GM21447 (cell line): ENCODE results near the gene SPTA1.
"Not testable (repeated sequence)": the region's sequence is repeated elsewhere in the genome, so short reads cannot be mapped to it uniquely, and the experiment has no call there.

Experiments used
- ATAC-seq: cut with Tn5 transposase; IDR thresholded peaks from one replicate; pipeline ENCODE4 v1.9.1; 2021; ENCODE audit not compliant: unreplicated experiment

The SPTA1 gene

DNA sequence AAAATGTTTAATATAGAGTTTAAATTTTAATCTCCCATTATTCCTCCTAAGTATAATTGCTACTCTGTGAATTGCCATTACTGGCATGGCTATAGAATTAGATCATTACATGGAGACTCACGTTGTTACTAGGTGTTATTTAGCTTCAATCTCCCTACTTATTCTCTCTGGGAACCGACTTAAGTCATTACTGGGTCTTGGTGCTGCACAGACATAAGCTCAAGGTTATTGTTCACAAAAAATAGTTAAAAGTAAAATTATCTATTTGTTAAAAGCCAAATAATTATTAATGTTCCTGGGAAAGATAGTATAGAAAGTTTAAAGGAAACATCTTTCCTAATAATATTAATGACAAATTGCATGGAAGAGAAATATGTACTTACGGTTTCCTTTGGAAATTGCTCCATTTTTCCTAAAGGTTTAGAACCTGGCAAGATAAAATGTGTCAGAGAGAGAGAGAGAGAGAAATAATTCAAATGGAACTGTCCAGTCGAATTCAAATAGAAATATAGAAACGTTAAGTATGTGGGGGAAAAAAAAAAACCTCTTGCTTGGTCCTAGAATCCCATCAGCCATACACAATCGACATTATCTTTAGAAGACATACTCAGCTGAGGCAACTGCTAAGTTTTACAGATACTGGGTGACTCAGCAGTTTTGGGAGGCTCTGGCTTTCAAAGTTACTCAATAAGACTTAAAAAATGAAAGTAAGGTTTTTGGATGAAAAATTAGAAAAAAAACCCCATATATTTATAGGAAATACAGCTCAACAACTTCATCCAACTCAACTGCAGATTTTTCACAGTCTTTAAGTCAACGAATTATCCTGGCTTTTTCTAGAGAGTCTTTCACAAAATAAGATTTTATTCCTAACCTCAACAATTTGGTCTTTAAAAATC lies at the start of gene SPTA1:
Gene SPTA1 (minus strand): TSS at position 605 of the 899 bp plus-strand sequence. CDS start 198 bp downstream, at position 407.
- ATAC-seq: no peak

DNA sequence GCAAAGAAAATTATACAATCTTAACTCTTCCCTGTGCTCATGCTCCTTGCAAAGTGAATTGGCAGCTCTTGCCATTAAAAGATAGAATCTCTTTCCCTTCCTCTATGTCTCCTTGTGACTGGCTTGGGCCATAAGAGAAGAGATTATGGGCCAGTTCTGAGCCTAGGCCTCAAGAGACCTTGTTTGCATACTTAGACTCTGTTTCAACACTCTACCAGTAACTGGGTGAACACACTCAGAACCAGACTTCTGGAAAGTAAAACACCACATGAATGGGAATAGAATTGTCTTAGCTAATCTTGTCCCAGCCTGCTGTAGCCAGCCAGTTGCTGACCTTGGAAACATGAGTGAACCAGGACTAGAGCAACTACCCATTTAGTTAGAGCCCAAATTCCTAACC lies 49.3 kb upstream of the SPTA1 start:
- ATAC-seq: no peak

DNA sequence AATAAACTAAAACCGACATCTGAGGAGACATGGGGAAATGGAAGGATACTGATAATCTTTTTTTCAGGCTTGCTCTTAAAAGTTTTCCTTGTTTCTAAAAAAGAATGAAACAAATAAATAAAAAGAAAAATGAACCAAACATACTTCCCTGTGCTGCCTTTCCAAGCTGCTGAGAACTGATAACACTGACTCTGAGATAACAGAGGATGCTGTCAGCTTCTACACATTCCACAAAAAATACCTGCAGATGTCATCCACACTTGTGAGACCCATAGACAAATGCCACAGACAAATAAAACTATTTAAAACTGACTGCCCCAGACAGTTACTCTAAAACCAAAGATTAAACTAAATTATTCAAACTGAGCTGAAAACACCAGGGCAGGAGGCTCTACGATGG lies 46.0 kb upstream of the SPTA1 start:
- ATAC-seq: no peak

DNA sequence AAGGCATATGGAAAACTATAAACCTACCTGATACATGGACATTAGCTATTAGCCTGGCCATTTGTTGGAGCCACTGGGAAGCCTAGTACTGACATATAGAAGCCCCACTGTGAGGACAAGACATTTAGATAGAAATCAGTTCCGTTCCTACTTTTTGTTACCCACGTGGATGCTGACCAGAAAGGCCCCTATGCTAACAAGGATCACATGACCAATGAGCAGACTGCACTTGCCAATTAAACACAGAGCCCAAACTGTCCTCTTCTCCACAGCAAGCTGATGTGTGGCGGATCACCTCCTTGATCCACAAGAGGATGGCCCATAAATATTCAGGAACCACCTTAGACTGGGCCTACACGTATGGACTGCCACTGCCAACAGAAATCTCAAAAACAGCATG lies 45.2 kb upstream of the SPTA1 start:
- no peak for ATAC-seq

DNA sequence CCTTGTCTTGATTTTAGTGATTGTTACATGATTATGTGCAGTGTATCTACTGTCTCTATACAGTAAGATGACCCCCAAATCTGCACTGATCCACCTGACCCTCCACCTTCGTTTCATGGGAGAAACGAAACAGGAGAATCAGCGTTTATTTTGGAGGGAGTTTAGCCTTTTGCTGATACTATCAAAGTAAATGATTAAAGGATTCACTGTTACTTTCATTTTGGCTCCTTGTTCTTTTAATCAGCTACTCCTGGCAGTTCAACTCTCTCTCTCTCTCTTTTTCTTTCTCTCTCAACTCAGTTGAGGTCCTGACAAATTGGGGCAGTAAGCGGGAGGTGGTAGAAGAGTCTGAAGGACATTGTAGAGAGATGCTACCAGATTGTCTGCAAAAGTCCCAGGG lies 43.9 kb upstream of the SPTA1 start:
- no peak for ATAC-seq

DNA sequence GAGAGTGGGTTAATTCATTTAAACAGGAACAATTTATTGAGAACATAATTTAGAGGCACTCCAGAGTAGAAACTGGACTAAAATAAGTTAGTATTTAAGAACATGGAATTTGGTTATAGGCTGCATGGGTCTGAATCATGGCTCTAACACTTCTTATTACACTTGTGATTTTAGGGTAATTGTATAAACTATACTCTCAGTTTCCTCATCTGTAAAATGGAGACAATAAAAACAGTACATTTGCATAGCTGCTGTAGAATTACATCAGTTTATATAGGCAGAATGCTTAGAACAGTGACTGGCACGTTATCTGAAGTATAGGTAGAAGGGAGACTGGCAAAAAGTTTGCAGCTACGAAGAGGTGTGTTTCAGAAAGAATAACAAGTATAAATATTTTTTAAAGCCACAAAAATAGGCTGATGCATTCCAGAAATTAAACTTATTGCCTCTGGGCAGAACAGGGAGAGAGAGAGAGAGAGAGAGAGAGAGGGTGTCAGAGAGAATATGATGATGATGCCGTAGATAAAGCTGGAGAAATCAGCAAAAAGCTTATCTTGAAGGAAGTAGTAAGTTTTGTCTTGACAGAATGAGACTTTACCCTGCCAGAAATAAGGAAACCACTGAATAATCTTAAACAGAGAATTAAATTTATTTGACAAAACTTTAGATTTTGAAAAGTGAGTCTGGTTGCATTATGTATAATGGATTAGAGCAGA lies 42.2 kb upstream of the SPTA1 start:
- ATAC-seq: no peak

DNA sequence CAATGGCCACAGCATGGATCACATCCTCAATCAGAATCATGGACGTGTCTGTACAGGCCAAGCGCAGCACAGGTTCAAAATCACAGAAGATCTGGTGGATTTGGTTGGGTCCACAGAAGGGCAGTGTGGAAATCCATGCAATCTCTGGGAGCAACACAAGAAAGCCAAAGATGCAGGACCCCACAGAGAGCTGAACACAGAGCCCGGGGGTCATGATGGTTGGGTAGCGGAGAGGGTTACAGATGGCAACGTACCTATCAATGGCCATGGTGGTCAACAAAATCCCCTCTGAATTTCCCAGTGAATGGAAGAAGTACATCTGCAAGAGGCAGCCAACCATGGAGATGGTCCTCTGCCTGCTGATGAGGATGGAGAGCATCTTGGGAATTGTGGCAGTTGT lies 37.9 kb upstream of the SPTA1 start:
- no peak for ATAC-seq

DNA sequence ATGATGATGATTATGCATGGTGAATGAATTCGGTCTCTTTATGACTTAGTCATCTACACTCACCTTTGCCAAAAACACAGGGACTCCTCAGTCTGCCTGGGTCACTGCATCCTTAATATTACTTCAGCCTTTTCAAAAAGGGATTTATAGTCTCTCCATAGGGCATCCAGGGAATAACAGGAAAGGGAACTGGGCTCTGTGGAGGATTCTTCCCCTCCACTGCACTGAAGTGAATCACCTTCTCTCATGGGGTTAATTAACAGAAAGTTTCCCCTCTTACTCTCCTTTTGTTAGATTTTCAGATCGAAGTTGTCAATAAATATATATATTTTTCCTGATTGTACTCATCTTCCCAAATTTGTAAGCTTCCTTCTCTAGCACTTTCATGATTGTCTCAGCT lies 34.1 kb upstream of the SPTA1 start, which contains the start of gene OR6K3:
Gene OR6K3 (minus strand): TSS at position 101 of the 400 bp plus-strand sequence. CDS start 2,605 bp downstream, outside the sequence.
- no peak for ATAC-seq

DNA sequence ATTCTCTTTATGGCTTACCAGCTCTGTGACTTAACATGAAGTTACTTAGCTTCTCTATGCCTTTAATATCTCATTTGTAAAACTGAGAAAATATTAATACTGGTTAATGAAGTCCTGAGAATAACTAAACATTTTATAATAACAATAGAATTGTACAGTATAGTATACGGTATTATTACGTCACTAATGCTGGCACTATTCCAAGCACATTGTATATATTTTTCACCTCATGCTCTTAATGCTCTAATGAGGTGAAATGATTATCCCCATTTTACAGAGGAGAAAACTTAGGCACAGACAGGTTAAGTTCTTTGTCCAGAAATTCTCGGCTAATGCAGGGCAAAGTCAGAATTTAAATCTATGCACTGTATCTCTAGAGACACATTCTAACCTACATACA lies 33.1 kb upstream of the SPTA1 start:
- ATAC-seq: no peak

DNA sequence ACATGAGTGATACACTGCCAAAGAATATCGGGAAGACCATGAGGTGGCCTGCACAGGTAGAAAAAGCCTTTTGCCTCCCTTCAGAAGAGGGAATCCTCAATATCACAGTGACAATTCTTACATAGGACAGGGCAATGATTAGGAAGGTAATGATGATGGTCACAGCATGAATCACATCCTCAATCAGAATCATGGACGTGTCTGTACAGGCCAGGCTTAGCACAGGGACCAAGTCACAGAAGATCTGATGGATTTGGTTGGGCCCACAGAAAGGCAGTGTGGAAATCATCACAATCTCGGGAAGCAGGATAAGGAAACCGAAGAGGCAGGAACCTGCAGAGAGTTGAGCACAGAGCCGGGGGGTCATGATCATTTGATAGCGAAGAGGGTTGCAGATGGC lies 30.8 kb upstream of the SPTA1 start:
- no peak for ATAC-seq

DNA sequence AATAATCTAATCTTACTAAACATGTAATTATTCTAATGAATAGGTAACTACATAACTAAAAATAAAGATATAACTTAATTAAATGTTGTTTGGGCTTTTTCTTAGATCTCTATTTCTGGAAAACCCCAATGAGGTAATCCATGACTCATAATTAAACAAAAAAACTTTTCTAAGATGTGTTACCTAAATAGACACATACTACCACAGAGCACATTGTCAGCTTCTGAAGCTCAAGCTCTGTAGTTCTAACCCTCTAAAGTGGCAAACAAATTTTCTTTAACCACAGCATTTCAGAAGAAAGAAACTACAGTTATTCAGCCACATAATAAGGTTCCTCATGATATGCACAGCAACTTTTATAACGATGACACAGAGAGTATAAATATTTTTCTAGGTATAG lies 29.8 kb upstream of the SPTA1 start:
- ATAC-seq: no peak

DNA sequence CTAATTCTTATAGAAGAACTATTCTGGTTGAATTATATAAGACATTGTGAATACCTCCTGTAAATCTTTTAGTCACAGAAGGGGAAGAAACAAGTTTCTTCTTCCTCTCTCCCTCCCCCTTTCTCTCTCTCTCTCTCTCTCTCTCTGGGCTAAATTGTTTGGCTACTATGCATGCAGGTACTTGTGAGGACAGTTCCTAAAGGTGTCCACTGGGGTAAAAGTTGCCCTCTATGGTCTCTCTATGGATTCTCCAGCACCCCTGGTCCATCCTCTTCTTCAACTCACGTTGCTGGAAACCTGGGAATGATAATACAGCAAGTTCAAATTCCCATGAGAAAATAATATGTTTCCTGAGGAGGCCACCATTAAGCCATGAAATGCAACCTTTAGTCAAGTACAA lies 28.2 kb upstream of the SPTA1 start:
- no peak for ATAC-seq

DNA sequence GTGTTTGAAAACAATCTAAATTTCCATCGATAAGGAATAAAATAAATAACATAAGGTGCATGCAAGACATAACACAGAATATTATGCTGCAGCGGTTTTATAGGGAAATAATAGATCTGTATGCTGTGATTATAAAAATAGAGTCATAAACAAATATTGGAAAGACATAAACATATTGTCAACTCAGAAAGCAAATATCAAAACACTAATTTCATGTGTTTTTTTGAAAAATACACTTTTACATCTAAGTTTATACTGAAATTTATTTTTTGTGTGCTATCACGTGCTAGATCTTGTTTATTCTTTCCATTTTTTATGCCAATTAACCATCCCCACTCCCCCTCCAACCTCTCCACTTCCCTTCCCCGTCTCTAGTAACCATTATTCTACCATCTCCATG lies 24.6 kb upstream of the SPTA1 start:
- ATAC-seq: no peak

DNA sequence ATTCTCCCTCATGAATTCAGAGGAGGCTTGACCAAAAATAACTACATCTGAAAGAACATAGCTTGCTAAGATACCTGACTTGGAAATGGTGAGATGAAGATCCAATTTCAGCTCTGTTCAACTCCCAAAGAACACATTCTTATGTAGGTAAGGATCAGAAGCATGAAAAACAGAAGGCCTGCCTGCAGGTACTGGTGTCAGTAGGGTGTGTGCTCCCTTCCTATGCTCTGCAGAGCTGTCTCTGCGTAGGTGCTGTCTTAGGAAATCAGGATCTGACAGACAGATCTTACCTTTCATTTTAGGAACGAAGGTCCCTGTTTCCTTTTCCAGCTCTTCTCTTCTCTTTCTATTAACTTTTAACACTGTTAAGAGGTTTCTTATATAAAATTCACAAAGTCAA lies 19.6 kb upstream of the SPTA1 start:
- ATAC-seq: no peak

DNA sequence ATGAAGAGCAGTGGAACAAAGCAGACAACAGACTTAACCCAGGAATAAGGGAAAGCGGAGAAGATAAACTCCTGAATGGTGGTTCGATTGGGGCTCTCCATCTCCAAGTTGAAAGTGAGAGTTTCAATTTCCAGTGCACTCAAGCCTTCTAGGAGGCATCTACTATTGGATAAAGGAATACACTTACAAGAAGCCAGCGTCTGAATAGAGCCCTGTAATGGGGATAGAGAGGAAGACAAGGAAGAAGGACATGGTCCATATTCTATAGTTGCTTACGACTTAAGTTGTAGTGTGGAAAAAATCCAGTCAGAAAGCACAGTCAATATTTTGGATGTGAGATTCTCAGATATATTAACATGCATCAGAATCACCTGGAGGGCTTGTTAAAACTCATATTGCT lies 14.0 kb upstream of the SPTA1 start, which contains the start of gene OR6K2:
Gene OR6K2 (minus strand): TSS at position 101 of the 400 bp plus-strand sequence. CDS start 0 bp downstream, at position 101.
- ATAC-seq: no peak

DNA sequence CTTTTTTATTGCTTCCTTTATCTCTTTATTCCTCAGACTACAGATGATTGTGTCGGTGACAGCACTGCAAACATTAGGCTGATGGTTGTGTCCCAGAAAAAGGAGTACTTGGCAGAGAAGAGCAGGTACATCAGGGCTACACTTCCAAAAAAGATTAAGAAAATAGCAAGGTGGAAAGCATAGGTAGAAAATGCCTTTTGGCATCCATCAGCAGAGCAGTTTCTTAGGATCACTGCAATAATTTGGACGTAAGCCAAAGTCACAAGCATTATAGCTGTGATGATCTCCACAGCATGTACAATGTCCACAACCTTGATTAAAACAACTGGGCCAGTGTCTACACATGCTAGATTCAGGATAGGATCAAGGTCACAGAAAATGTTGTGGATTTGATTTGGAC lies 8.1 kb upstream of the SPTA1 start:
- no peak for ATAC-seq

DNA sequence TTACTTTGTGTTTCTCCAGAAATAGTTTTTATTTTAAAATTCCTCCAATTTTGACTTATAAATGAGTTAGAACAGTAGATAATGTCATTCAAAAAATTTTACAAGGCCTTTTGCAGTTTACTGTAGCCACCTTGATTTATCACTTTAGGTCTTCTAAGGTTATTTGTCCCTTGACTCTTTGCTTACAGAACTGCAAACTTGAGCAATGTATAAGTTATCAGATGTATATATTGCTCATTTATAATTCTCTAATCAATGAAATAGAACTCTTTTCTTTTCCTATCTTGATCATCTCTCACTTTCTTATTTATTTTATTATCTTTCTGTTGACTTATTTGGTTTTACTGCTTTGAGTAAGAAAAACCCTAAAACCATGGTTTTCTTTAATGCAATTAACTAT lies 5.8 kb upstream of the SPTA1 start:
- no peak for ATAC-seq

DNA sequence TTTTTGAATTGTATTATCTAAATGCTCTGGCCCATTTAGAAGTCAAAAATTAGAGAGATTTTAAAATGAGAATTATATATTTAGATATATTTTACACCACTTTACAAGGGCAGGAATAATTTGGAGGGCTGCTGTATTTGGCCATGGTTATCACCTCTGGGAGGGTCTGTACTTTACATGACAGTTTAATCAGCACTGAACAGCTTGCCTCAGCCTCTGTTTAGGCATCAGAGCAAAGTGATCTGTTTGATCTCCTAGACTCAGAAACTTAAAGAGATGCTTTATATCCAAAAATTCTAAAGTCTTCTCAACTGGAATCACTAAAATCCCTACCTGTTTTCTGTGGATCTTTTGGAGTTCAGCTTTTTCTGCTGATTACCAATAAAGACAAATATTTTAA lies 5.4 kb upstream of the SPTA1 start:
- ATAC-seq: no peak

DNA sequence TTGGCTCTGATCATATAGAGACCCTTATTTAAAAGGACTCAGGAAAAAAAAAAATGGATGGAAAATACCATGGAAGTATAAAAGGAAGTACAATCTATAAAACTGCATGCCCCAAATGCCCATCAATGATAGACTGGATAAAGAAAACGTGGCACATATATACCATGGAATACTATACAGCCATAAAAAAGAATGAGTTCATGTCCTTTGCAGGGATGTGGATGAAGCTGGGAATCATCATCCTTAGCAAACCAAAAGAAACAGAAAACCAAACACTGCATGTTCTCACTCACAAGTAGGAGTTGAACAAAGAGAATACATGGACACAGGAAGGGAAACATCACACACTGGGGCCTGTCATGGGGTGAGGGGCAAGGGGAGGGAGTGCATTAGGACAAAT lies 4.6 kb upstream of the SPTA1 start:
- not testable (repeated sequence) for ATAC-seq

DNA sequence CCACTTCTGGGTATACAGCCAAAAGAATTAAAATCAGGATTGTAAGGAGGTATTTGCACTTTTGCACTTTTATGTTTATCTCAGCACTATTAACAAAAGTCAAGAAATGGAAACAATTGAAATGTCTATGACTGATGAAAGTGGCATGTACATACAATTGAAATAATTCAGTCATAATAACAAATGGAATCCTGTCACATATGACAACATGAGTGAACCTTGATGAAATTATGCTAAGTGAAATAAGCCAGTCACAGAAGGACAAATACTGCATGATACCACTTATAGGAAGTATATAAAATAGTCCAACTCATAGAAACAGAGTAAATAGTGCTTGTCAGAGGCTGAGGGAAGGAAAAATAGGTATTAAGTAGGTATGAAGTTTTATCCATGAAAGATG lies 3.4 kb upstream of the SPTA1 start:
- ATAC-seq: no peak

DNA sequence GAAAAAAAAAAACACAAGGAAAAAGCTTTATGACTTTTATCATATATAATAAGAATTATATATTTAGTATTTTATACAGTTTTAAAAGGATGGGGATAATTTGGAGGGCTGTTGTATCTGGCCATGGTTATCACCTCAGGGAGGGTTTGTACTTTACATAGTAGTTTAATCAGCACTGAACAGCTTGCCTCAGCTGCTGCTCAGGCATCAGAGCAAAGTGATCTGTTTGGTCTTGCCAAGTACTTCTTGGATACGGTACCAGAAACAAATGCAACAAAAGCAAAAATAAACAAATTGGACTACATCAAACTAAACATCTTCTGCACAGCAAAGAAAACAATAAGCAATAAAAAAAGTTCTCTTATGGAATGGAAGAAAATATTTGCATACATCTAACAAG lies 2.6 kb upstream of the SPTA1 start:
- ATAC-seq: no peak

DNA sequence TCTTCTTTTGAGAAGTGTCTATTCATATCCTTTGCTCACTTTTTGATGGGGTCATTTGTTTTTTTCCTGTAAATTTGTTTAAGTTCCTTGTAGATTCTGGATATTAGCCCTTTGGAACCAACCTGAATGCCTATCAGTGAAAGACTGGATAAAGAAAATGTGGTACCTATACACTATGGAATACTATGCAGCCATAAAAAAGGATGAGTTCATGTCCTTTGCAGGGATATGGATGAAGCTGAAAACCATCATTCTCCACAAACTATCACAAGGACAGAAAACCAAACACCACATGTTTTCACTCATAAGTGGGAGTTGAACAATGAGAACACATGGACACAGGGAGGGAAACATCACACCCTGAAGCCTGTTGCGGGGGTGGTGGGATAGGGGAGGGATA lies 1.8 kb upstream of the SPTA1 start:
- ATAC-seq: not testable (repeated sequence)
